ENCODE data around the gene BEND2.

The BEND2 gene

DNA sequence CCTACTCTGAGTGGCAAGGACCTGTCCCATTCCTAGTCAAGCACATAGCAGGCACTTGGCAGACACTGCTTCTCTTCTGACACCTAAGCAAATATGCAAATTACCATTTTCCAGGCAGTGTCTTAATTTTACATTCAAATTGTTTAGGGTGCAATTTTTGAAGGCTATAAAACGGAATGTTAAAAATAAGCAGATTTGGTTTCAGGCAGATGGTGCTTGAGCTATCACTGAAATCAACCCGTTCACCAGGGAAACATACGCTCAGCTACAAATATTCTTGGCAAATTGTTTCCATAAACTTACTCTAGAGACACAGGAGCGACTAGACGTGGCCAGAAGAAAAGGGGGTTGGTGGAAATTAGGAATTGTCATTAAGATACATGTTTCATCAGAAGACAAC is 45.7 kb downstream of the BEND2 start:
- no peaks in the 10 kb centered on the region for H3K36me3 ChIP-seq (ENCODE audit: insufficient read depth, low read length)
- H3K27me3 ChIP-seq (ENCODE audit: insufficient read depth, low read length) = peaks cover 37% of the 10 kb centered on the region
- no peaks in the 10 kb centered on the region for H3K79me2 ChIP-seq (ENCODE audit: control insufficient read depth, insufficient read depth, low read length, unreplicated experiment)
- H3K4me3 ChIP-seq (ENCODE audit: low read depth, low read length) = no peak overlapping the region
- H3K27ac ChIP-seq (ENCODE audit: low read depth, low read length) = no peak overlapping the region
- no peaks in the 10 kb centered on the region for H3K4me1 ChIP-seq (ENCODE audit: control insufficient read depth, insufficient read depth, low read length, unreplicated experiment)
- H2AFZ ChIP-seq (ENCODE audit: low read length, unreplicated experiment) = no peak overlapping the region

DNA sequence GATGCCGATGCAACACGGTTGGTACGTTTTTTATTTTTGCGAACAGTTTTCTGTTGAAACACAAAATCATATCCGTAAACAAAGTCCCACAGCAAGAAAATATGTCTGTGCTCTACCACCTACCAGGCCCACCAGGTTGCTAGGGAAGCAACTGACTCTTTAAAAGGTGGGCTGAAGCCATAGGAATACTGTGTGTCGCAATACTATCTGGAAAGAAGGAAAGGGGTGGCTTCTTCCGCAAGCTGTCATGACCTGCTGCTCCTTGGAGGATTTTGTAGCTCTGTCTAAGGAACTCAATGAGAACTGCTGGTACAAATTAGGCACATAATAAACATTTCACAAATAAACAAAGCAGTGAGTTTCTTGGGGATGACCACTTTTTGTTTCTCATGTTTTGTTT is 46.5 kb downstream of the BEND2 start:
- Histone ChIP-seq H3K36me3 (ENCODE audit: insufficient read depth, low read length) (no peaks in the 10 kb centered on the region), H3K79me2 (ENCODE audit: control insufficient read depth, insufficient read depth, low read length, unreplicated experiment) (no peaks in the 10 kb centered on the region), H3K4me1 (ENCODE audit: control insufficient read depth, insufficient read depth, low read length, unreplicated experiment) (no peaks in the 10 kb centered on the region), H3K27me3 (ENCODE audit: insufficient read depth, low read length) (peaks cover 40% of the 10 kb centered on the region), H3K4me3 (ENCODE audit: low read depth, low read length) (no peak overlapping the region), H3K27ac (ENCODE audit: low read depth, low read length) (no peak overlapping the region), H2AFZ (ENCODE audit: low read length, unreplicated experiment) (no peak overlapping the region)

- no peaks in the 10 kb centered on the region for H3K36me3 ChIP-seq (ENCODE audit: insufficient read depth, low read length)
- H3K79me2 ChIP-seq (ENCODE audit: control insufficient read depth, insufficient read depth, low read length, unreplicated experiment) = no peaks in the 10 kb centered on the region
- no peak overlapping the region for H3K27ac ChIP-seq (ENCODE audit: low read depth, low read length)
- H3K4me3 ChIP-seq (ENCODE audit: low read depth, low read length) = no peak overlapping the region
- H3K4me1 ChIP-seq (ENCODE audit: control insufficient read depth, insufficient read depth, low read length, unreplicated experiment) = no peaks in the 10 kb centered on the region
- H3K27me3 ChIP-seq (ENCODE audit: insufficient read depth, low read length) = peaks cover 40% of the 10 kb centered on the region
- no peak overlapping the region for H2AFZ ChIP-seq (ENCODE audit: low read length, unreplicated experiment)
Measured at GRCh38 chrX:18173494-18174180, 47.0 kb downstream of the BEND2 start.

- Histone ChIP-seq H3K79me2 (ENCODE audit: control insufficient read depth, insufficient read depth, low read length, unreplicated experiment) (no peaks in the 10 kb centered on the region), H3K36me3 (ENCODE audit: insufficient read depth, low read length) (no peaks in the 10 kb centered on the region), H3K4me1 (ENCODE audit: control insufficient read depth, insufficient read depth, low read length, unreplicated experiment) (no peaks in the 10 kb centered on the region), H2AFZ (ENCODE audit: low read length, unreplicated experiment) (no peak overlapping the region), H3K4me3 (ENCODE audit: low read depth, low read length) (no peak overlapping the region), H3K27ac (ENCODE audit: low read depth, low read length) (no peak overlapping the region), H3K27me3 (ENCODE audit: insufficient read depth, low read length) (peaks cover 45% of the 10 kb centered on the region)
Measured at GRCh38 chrX:18172970-18173369, 47.7 kb downstream of the BEND2 start.

GRCh38 chrX:18170910-18171309 is 49.8 kb downstream of the BEND2 start:
- no peaks in the 10 kb centered on the region for H3K36me3 ChIP-seq (ENCODE audit: insufficient read depth, low read length)
- H3K79me2 ChIP-seq (ENCODE audit: control insufficient read depth, insufficient read depth, low read length, unreplicated experiment) = no peaks in the 10 kb centered on the region
- no peak overlapping the region for H2AFZ ChIP-seq (ENCODE audit: low read length, unreplicated experiment)
- no peak overlapping the region for H3K27ac ChIP-seq (ENCODE audit: low read depth, low read length)
- no peak overlapping the region for H3K4me3 ChIP-seq (ENCODE audit: low read depth, low read length)
- H3K27me3 ChIP-seq (ENCODE audit: insufficient read depth, low read length) = peaks cover 43% of the 10 kb centered on the region
- H3K4me1 ChIP-seq (ENCODE audit: control insufficient read depth, insufficient read depth, low read length, unreplicated experiment) = no peaks in the 10 kb centered on the region

- no peaks in the 10 kb centered on the region for H3K36me3 ChIP-seq (ENCODE audit: insufficient read depth, low read length)
- H3K27me3 ChIP-seq (ENCODE audit: insufficient read depth, low read length) = peaks cover 54% of the 10 kb centered on the region
- H3K4me1 ChIP-seq (ENCODE audit: control insufficient read depth, insufficient read depth, low read length, unreplicated experiment) = no peaks in the 10 kb centered on the region
- no peak overlapping the region for H2AFZ ChIP-seq (ENCODE audit: low read length, unreplicated experiment)
- H3K27ac ChIP-seq (ENCODE audit: low read depth, low read length) = no peak overlapping the region
- no peak overlapping the region for H3K4me3 ChIP-seq (ENCODE audit: low read depth, low read length)
- no peaks in the 10 kb centered on the region for H3K79me2 ChIP-seq (ENCODE audit: control insufficient read depth, insufficient read depth, low read length, unreplicated experiment)
Measured at GRCh38 chrX:18166068-18166467, 54.6 kb downstream of the BEND2 start.

- Histone ChIP-seq H3K27ac (ENCODE audit: low read depth, low read length) (no peak overlapping the region), H3K79me2 (ENCODE audit: control insufficient read depth, insufficient read depth, low read length, unreplicated experiment) (no peaks in the 10 kb centered on the region), H3K27me3 (ENCODE audit: insufficient read depth, low read length) (peaks cover 48% of the 10 kb centered on the region), H3K36me3 (ENCODE audit: insufficient read depth, low read length) (no peaks in the 10 kb centered on the region), H2AFZ (ENCODE audit: low read length, unreplicated experiment) (no peak overlapping the region), H3K4me3 (ENCODE audit: low read depth, low read length) (no peak overlapping the region), H3K4me1 (ENCODE audit: control insufficient read depth, insufficient read depth, low read length, unreplicated experiment) (no peaks in the 10 kb centered on the region)
Measured at GRCh38 chrX:18160369-18160768, 60.3 kb downstream of the BEND2 start.

GRCh38 chrX:18158963-18159362 is 61.7 kb downstream of the BEND2 start:
- no peak overlapping the region for H2AFZ ChIP-seq (ENCODE audit: low read length, unreplicated experiment)
- H3K79me2 ChIP-seq (ENCODE audit: control insufficient read depth, insufficient read depth, low read length, unreplicated experiment) = no peaks in the 10 kb centered on the region
- H3K27ac ChIP-seq (ENCODE audit: low read depth, low read length) = no peak overlapping the region
- no peaks in the 10 kb centered on the region for H3K4me1 ChIP-seq (ENCODE audit: control insufficient read depth, insufficient read depth, low read length, unreplicated experiment)
- H3K4me3 ChIP-seq (ENCODE audit: low read depth, low read length) = no peak overlapping the region
- H3K27me3 ChIP-seq (ENCODE audit: insufficient read depth, low read length) = peaks cover 40% of the 10 kb centered on the region
- H3K36me3 ChIP-seq (ENCODE audit: insufficient read depth, low read length) = no peaks in the 10 kb centered on the region

DNA sequence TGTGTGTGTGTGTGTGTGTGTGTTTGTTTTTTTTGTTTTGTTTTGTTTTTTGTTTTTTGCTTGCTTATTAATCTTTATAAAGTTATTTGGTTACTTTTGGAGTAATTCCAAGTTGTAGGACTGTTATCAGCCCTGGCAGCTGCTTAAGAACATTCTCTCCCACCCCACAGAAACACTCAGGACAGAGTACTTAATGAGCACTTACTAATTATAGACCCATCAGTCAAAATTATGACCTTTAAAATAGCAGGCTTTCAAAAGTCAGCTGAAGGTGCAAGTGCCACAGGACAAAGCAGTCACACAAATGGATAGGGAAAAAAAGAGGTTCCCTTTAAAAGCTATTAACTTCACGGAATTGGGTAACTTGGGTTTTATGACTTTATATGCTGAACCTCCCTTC is 69.0 kb downstream of the BEND2 start:
- Histone ChIP-seq H3K4me1 (ENCODE audit: control insufficient read depth, insufficient read depth, low read length, unreplicated experiment) (no peaks in the 10 kb centered on the region), H3K36me3 (ENCODE audit: insufficient read depth, low read length) (no peaks in the 10 kb centered on the region), H3K79me2 (ENCODE audit: control insufficient read depth, insufficient read depth, low read length, unreplicated experiment) (no peaks in the 10 kb centered on the region), H3K27ac (ENCODE audit: low read depth, low read length) (no peak overlapping the region), H3K4me3 (ENCODE audit: low read depth, low read length) (no peak overlapping the region), H3K27me3 (ENCODE audit: insufficient read depth, low read length) (no peaks in the 10 kb centered on the region), H2AFZ (ENCODE audit: low read length, unreplicated experiment) (no peak overlapping the region)

DNA sequence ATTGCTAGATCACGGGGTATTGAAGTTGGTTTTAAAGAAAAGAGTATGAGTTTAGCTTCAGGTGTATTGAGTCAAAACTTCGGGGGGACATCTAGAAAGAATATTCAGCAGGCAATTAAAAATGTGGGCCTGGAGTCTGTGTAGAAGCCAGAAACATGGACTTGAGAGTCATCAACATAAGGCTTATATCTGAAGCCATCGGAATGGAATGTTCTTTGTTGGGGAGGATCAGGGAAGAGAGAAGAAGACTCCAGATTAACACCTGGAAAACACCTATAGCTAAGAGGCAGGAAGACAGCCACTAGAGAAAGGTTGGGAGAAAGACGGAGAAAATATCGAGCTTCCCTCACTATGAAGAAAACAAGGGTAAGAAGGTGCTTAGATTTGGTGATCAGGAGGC is 69.5 kb downstream of the BEND2 start:
- H3K4me1 ChIP-seq (ENCODE audit: control insufficient read depth, insufficient read depth, low read length, unreplicated experiment) = no peaks in the 10 kb centered on the region
- H3K27me3 ChIP-seq (ENCODE audit: insufficient read depth, low read length) = no peaks in the 10 kb centered on the region
- no peak overlapping the region for H3K27ac ChIP-seq (ENCODE audit: low read depth, low read length)
- H2AFZ ChIP-seq (ENCODE audit: low read length, unreplicated experiment) = no peak overlapping the region
- no peaks in the 10 kb centered on the region for H3K36me3 ChIP-seq (ENCODE audit: insufficient read depth, low read length)
- no peaks in the 10 kb centered on the region for H3K79me2 ChIP-seq (ENCODE audit: control insufficient read depth, insufficient read depth, low read length, unreplicated experiment)
- H3K4me3 ChIP-seq (ENCODE audit: low read depth, low read length) = no peak overlapping the region

- no peaks in the 10 kb centered on the region for H3K36me3 ChIP-seq (ENCODE audit: insufficient read depth, low read length)
- H3K27me3 ChIP-seq (ENCODE audit: insufficient read depth, low read length) = 0 out of 2 replicates have a peak, but pooled peaks cover 4% of the 10 kb centered on the region
- H2AFZ ChIP-seq (ENCODE audit: low read length, unreplicated experiment) = no peak overlapping the region
- H3K27ac ChIP-seq (ENCODE audit: low read depth, low read length) = no peak overlapping the region
- no peak overlapping the region for H3K4me3 ChIP-seq (ENCODE audit: low read depth, low read length)
- H3K4me1 ChIP-seq (ENCODE audit: control insufficient read depth, insufficient read depth, low read length, unreplicated experiment) = no peaks in the 10 kb centered on the region
- no peaks in the 10 kb centered on the region for H3K79me2 ChIP-seq (ENCODE audit: control insufficient read depth, insufficient read depth, low read length, unreplicated experiment)
Measured at GRCh38 chrX:18149454-18149853, 71.2 kb downstream of the BEND2 start.
